GM19324 (cell line): ENCODE results near the gene DDRGK1.
"Not testable (repeated sequence)": the region's sequence is repeated elsewhere in the genome, so short reads cannot be mapped to it uniquely, and the experiment has no call there.

Source experiments
- ATAC-seq: cut with Tn5 transposase; IDR thresholded peaks from one replicate; pipeline ENCODE4 v1.9.1; 2021; ENCODE audit warnings: mild to moderate bottlenecking, moderate library complexity; ENCODE audit not compliant: unreplicated experiment, low FRiP score

Gene DDRGK1

DNA sequence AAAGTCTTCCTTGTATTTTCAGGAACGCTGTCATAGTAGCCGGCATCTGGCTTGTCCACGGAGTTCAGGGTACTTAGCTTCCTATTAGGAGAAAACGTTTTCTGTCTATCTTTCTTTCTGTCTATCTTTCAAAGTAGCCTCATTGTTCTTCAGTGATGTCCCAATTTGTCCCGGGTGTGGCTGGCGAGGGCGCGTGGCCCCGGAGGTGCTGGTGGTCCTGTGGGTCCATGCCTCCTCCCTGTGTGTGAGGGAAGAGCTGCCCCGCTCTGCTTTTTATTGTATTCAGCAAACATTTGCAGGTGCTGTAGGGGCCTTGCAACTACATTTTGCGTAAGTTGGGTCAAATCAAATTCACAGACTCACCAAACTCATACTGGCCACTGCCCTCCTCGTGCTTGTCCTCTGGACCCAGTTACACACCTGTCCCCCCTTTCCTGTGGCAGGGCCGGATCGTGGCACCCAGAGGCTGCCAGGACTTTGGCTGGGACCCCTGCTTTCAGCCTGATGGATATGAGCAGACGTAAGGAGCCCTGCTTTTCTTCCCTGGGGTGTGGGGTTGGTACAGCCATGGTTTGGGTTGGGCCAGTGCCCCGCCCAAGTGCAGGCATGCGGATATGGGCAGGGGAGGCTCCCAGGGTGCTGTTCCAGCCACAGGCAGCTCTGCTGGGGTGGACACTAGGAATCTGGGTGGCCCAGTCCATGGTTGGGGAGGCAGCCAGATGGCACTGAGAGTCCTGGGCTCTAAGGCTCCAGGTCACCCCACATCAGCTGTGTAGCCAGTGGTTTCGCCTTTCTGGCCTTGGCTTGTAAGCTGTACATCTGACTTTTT is 17.1 kb upstream of the DDRGK1 start:
- ATAC-seq = no peak

DNA sequence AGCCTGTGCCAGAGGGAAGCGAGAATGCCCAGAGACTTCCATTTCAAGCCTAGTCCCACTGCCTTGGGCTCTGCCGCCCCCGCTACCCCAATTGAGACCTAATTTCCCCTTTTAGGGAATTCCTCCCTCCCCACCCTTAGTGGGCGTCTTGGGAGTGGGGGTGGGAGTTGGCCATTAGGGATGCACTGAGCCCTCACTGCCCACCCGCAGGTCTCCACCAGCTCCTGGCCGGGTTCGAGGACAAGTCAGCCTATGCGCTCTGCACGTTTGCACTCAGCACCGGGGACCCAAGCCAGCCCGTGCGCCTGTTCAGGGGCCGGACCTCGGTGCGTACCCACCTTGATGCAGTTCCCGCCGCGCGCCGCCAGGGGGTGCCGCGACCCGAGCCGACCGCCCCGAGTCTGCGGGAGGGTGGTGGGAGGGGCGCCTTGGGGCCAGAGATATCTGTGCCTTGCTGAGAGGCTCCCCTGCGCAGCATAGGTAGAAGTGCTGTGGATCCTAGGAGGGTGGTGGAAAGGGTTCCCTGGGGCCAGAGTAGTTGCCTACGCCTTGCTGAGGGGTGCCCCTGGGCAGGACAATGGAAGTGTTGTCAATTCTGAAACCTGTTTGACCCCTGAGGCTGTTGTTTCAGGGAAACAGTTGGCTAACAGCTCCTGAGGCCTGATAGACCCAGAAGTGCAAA is 14.0 kb upstream of the DDRGK1 start:
- ATAC-seq = no peak

DNA sequence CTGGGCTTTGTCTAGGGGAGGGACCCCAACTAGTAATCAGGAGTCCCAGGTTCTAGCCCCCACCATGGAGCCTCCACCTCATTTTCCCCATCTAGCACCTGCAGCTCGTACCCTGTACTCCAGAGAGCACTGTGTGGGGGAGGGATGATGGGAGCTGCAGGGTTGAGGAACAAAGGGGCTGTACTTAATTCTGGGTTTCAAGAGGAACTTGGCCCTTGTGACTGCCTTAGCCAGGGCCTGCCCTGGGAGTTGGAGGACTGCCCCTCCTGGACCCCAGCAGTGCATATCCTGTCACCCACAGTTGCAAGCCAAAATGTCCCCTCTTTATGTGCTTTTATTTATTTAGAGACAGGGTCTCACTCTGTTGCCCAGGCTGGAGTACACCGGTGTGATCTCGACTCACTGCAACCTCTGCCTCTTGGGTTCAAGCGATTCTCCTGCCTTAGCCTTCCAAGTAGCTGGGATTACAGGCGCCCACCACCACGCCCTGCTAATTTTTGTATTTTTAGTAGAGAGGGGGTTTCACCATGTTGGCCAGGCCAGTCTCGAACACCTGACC is 11.0 kb upstream of the DDRGK1 start:
- not testable (repeated sequence) for ATAC-seq

- ATAC-seq = no peak
These were observed 8.7 kb upstream of the DDRGK1 start for GRCh38 chr20:3213226-3213625.

DNA sequence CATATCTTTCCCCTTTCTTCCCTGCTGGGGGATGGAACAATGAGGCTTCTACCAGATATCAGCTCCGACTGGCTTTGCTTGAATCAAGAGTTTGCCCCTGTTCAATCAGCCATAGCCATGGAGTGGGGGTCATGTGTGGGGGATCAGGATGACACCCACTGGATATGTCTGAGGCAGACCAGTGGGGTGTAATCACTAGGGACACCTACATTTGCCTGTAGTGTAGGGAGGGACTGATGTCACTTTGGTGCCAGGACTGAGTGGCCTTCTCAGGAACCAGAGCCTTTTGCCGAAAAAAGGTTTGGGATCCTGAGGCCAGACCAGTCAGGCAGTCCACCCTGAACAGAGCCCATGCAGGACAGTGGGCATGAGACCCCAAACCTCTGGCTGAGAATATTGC is 5.9 kb upstream of the DDRGK1 start:
- no peak for ATAC-seq

GRCh38 chr20:3209946-3210317 is 5.5 kb upstream of the DDRGK1 start:
- ATAC-seq = no peak

DNA sequence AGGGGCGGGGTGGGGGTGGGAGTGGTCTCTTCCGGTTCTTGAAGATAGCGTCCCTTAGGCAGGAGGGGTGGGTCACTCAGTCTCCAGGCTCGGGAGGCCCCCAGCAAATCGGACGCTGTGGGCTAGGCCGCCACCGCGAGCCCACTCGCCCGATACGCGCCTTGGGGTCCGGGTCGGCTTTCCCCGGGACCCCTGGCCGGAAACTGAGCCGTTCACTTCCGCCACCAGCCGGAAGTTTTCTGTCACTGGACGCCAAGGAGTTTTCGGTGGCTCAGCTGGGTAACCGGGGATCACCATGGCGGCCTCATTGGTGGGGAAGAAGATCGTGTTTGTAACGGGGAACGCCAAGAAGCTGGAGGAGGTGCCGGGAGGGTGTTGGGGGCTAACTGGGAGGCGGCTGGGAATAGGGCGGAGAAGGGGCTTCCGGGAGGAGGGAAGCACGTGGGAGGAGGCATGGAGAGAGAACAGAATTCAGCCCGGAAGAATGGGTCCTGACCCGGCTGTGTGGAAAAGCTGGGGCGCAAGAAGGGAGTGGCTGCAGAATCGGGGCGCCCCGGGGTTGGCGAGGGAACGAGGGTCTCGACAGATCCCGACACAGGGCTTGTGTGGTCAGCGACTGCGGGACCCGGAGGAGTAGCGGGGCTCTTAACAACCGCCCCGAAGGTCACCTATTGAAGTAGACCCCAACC is 4.9 kb upstream of the DDRGK1 start, which contains the start of gene ITPA:
Gene ITPA, plus strand, starts transcription at position 242 of the 689 bp plus-strand sequence. Its CDS starts 54 bp downstream, at position 296.
- no peak for ATAC-seq

- ATAC-seq = no peak
These were observed 4.3 kb upstream of the DDRGK1 start for GRCh38 chr20:3208786-3209256.

DNA sequence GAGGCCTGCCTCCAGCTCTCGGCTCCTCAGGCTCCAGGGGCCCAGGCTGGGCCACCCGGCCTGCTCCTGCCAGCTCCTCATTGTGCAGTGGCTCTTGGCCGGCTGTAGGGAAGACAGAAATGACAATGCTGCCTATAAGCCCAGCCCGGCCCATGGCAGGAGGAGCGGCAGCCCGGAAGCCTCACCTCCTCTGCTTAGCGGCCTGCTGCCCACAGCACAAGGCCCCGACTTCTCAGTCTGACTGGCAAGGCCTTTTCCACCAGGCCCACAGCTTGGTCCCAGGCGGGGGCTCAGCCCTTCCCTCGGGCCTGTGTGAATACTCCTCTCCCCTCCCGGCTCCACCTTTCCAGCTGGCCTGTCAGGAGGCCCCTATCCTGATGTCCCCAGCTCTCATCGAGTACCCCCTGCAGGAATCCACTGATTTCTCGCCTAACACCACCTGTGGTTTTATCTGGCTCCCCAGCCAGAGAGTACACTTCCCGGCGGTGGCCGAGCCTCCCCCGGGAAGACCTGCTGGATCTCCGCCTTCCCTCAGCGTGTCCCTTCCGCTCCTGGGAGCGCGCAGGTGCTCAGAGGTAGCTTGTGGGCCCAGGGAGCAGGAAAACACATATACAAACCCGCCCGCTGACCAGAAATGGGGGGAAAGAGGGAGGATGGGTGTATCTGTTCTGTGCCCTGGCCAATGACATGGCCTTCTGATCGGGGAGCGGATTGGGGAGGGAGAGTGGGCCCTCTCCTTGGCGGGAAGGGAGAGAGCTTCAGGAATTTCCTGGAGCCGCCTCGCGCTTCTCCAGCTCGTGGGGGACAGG is 963 bp downstream of the DDRGK1 start:
- peak; percentile 12 for ATAC-seq

DNA sequence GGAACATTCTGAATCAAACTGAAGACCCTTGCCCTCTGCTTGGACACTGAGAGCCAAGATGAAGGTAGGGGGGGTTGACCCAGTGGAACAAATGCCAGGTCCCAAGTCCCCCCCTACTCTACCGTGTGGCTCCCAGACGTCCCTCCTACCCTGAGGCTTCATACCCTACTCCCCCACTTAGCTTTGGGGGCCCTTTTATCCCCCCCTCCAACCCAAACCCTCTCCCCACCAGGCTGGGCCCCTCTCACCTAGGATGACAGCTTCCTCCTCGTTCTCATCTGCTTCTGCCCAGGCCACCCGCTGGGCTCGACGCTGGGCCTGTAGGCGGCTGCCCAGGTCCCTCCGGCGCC is 1.5 kb downstream of the DDRGK1 start:
- ATAC-seq = no peak

DNA sequence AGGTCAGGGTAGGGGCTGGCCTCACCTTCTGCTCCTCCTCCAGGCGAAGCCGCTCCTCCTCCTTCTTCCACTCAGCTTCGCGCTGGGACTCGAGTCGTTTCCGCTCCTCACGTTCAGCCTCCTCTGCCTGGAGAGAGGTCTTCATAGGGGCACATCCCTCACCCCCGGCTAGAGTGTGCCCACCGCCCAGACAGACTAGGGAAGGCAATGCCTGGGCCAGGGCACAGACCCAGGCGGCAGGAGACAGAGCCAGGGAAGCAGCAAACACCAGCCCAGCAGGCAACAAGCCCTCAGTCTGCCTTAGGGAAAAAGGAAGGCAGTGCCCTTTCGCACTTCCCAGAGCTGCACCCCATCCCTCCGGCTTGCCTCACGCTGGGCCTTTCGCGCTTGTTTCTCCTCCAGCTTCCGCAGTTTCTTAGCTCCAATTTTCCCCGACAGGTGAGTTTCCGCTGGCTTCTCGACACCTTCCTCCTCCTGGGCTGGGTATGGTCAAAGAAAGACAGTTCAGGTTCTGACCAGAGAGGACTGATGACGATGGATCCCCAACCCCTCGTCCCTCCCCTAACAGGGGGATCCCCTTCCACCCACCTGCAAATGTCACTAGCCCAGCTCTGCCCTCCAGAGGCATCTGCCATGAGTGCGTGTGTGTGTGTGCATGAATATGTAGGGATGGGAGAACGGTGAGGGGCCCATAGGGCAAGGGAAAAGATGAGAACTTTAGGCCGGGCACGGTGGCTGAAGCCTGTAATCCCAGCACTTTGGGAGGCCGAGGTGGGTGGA is 4.3 kb downstream of the DDRGK1 start:
- no peak for ATAC-seq

- no peak for ATAC-seq
These were observed 5.3 kb downstream of the DDRGK1 start for GRCh38 chr20:3199206-3199605.

DNA sequence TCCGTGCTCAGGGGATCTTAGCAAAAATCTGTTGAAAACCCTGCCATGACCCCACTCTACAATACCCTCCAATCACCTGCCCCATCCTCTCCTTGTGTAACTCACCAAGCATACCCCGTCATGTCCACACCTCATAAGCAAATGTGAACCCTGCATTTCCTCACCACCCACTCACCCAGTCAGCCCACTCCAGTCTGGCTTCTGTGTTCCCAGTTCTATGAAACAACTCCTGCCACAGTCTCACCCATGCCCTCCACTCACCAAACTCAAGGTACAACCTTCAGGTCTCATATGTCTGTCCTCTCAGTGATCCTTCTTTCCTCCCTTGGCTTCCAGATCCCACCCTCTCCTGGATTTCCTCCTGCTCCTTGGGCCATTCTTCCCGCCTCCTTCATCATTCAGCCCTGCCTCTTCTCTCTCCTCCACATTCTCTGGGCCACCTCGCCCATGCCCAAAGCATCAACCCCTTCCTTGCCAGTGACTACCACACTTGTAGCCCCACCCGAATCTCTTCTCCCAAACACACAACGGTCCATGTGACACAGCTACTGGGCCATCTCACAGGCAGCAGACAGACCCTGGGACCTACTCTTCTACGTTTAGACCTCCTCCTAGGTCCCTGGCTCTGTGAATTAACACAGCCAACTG is 8.8 kb downstream of the DDRGK1 start:
- no peak for ATAC-seq

DNA sequence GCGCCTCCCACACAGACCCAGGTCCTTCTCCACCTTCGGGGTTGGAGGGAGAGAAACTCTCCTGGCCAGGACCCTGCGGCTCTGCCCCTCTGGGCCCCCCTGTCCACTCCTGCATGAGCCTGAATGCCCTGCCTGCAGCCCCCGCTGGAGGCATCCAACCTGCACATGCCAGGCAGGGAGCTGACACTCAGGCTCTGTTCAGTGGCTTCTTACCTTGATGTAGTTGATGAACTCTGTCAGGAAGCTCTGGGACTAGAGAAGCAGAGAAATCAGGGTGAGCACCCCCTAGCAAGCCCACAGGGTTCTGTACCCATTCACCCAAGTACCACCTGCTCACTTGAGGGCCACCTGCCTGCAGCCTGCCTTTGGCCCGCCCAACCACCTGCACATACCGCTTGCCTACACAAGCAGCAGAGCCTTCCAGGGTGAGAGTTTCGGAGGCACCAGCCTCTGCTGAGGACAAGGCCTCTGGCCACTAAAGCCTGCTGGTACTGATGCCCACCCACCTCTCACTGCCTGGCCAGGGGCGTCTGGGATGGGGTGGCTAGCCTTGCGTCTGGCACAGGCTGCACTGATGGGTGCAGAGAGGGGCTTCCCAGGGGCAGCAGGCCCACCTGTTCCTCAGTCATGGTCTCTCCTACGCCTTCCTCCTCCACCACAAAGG is 9.7 kb downstream of the DDRGK1 start:
- no peak for ATAC-seq

DNA sequence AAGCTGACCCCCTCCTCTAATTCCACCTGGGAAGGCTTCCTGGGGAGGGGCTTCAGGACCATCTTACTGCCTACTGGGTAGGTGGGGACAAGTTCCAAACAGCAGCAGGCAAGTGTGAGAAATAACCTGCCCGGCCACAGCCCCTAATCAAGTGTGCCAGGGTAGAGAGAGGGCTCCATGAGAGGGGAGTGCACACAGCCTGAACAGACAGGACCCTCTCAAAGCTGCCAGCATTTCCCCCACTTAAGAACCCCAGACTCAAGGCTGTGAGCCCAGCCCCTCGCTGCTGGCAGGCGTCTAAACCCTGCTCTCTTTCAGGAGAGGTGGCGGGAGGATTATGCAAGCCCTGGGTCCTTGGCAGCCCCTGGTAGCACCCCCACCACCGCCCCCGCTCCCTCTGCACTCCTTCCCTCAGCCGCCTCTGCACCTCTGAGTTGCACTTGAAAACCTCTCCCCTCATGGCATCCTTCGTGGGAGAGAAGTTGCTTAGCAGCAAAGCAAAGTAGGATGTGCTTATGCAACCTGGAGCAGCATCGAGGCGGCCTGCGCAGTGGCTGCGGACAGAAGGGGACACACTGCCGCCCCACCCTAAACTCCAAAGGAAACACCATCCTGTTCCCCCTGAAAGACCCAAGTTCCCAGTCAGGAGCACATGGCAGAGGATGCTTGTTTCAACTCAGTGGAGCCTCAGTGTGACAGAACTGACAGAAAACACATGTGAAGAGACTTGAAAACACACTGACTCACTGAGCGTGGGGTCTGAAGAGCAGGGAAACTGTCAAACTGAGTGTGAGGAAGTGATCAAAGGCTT is 10.5 kb downstream of the DDRGK1 start:
- ATAC-seq = no peak

- no peak for ATAC-seq
These were observed 12.1 kb downstream of the DDRGK1 start for GRCh38 chr20:3192226-3193015.

GRCh38 chr20:3190681-3191111 is 13.8 kb downstream of the DDRGK1 start:
- no peak for ATAC-seq
